Endodermal cell (in vitro differentiated cells): ENCODE data around the gene MZT2A. TPM values are rescaled to one million over a fixed set of nuclear protein-coding genes. Genes with fewer than 3 reads are reported as not detected.

Experiments used
- microRNA-seq: library from miRNA; unstranded; fragments of <30 nt; microRNA quantifications from one replicate; pipeline ENCODE4 v1.2.0, GENCODE V29; 2020; ENCODE audit warnings: borderline microRNAs expressed
- total RNA-seq, 2 donors: library from RNA; stranded (reverse); fragmentation: NEBNext Ultra II Directional in 1 of 2; extraction: Animal tissue kit (Norgen Biotek cat#: 25700) in 1 of 2; gene quantifications; 2 replicates in 1 of 2; 3 replicates in 1 of 2; pipeline ENCODE4 v1.2.1, GENCODE V29; 2021

The MZT2A gene
- total RNA-seq, 2 donors from 2014 or later, result 133 to 144 TPM

Small RNAs within 50 kb of the gene (microRNA-seq; reads per million reads assigned to microRNA genes)
- gene MIR4784, result not detected

Other genes starting within 250 kb of the MZT2A start
- gene RAB6D, start 128.2 kb downstream of the MZT2A start, total RNA-seq, result 1 to 10 TPM; 3.3 to 5.4 TPM
- not detected for gene TUBA3D, start 16.3 kb downstream of the MZT2A start, total RNA-seq
- 10 to 100 TPM; 17.3 to 29.9 TPM for gene CCDC74A, start 35.5 kb upstream of the MZT2A start, total RNA-seq